DMS53 (cell line): ENCODE data around the gene MBP.
"Not testable (repeated sequence)": the region's sequence is repeated elsewhere in the genome, so short reads cannot be mapped to it uniquely, and the experiment has no call there.

ENCODE experiments used
- DNase-seq: peaks from one replicate; lab custom pipeline; 2025; lab: John Stamatoyannopoulos, UW

MBP gene

DNA sequence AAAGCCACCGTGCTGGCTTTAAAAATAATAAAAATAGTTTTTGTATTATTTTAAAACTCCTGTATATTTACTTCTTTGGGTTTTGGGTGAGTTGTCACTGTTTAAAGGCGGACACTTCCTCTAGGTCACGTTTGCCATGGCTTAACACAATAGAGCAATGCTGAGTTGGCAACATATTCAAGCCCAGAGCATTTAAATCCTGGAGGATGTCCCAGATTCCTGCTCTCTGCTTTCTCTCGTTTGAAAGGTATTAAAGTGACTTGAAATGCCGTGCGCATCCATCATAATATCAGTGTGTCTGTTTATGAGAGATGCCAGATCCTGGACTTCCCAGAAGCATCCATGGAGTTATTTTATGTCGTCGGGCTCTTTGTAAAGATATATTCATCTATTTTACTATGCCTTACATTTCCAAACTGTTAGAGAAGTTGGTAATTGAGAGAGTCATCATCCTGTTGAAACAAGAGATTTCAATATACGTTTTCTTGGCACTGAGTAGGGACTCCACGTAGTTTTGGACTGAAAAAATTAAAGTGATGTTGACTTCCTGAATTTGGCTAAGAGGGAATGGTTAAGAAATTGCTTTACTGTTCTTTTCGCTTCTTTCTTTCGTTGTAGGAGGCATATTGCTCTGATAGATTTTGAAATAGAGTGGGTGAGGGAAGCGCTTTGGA, 159.6 kb downstream of the MBP start:
- DNase-seq = no peak

DNA sequence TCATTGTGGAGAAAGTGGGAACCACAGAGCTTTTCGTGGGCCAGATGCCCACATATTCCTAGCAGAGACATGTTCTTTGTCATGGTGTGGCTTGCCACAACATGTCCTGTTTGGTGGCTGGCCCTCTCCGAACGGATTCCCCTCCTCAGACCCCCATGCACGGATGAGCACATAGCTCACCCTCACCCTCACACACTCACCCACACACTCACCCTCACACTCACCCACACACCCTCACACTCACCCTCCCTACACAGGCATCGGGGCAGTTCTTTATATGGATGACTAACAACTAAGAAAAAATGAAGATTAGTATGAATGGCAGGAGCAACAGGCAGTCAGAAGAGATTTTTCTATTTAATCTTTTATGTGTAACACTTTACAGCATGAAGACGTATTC, 160.3 kb downstream of the MBP start:
- DNase-seq = no peak

- peak; percentile 36 for DNase-seq
Observed at GRCh38 chr18:76970770-76971559, 161.6 kb downstream of the MBP start.

DNA sequence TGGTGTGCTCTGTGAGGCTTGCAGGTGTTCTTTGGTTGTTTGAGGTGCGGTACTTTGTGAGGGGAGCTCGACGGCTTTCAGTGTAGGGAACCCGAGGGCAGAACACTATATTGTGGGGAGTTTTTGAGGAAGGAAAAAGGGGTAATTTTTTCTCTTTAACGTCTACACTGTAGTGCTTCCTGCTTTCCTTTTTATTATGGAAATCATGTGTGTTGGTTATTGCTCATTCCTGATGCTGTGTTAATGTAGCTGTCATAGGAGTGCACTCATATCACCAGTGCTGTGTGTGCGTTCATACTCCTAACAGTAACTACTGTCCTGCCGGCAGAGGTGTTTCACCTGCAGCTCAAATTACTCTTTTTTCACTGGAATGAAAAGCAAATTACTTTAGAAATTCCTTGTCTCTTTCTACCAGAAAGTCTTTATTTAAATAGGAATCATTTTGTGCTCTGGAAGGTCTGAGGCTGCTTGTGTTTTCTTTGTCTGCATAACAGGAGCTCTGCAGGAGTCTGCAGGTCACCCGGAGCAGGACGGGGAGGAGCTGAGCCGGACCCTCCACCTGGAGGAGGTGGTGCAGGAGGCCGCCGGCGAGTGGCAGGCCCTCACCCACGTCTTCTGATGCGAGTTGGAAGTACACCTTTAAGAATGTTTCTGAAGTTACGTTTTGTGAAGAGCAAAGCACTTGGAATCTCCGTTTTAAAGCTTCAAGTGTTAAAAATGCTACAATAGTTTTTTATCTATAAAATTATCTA, 164.7 kb downstream of the MBP start:
- no peak for DNase-seq

GRCh38 chr18:76967299-76967698, 165.3 kb downstream of the MBP start:
- not testable (repeated sequence) for DNase-seq

DNA sequence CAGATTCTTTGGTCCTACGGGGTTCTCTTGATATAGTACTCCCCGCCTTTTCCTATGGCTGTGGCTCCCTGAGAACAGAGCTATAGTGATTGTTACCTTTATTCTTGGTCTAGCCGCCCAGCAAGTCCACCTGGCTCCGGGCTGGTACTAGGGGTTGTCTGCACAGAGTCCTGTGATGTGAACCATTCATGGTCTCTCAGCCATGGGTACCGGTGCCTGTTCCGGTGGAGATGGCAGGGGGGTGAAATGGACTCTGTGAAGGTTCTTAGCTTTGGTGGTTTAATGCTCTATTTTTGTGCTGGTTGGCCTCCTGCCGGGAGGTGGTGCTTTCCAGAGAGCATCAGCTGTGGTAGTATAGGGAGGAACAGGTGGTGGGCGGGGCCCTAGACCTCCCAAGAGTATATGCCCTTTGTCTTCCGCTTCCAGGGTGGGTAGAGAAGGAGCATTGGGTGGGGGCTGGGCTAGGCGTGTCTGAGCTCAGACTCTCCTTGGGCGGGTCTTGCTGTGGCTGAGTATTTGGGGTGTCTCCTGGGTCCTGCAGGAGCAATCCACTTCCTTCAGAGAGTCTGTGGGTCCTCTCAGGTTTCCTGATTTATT, 166.9 kb downstream of the MBP start:
- not testable (repeated sequence) for DNase-seq

GRCh38 chr18:76963936-76964335, 168.6 kb downstream of the MBP start:
- no peak for DNase-seq

GRCh38 chr18:76962851-76963250, 169.7 kb downstream of the MBP start:
- DNase-seq = no peak

DNA sequence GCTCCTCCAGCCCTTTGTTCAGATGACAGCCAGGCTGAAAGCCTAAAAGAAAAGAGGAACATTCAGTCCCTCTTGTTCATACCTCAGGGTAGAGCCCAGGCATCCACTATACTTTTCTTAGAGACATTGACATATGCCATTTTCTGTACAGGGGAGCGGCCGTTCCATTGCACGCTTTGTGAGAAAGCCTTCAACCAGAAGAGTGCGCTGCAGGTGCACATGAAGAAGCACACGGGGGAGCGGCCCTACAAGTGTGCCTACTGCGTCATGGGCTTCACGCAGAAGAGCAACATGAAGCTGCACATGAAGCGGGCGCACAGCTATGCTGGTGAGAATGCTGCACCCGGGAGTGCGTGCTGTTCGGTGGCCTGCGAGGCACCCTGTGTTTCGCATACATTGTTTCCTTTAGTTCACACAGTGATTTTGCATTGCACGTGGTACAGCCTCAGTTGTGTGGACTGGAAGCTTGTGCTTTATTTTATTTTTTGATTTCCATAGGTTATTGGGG, 172.0 kb downstream of the MBP start:
- DNase-seq = no peak

DNA sequence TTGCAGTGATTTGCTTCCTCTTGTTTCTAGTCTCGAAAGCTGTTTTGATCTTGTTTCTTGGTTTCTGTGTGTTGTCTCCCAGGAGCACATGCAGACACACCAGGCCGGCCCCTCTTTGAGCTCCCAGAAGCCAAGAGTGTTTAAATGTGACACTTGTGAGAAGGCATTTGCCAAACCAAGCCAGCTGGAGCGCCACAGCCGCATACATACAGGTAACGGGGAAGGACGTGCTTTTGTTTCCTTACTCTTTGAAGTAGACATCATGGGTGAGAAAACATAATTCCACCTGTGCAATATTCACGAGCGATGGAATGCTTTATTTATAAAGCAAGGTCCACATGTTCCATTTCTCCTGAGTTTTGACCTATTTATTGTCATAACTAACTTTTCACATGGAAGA, 173.0 kb downstream of the MBP start:
- no peak for DNase-seq

- peak; percentile 33 for DNase-seq
Observed at GRCh38 chr18:76958692-76959341, 173.8 kb downstream of the MBP start.

DNA sequence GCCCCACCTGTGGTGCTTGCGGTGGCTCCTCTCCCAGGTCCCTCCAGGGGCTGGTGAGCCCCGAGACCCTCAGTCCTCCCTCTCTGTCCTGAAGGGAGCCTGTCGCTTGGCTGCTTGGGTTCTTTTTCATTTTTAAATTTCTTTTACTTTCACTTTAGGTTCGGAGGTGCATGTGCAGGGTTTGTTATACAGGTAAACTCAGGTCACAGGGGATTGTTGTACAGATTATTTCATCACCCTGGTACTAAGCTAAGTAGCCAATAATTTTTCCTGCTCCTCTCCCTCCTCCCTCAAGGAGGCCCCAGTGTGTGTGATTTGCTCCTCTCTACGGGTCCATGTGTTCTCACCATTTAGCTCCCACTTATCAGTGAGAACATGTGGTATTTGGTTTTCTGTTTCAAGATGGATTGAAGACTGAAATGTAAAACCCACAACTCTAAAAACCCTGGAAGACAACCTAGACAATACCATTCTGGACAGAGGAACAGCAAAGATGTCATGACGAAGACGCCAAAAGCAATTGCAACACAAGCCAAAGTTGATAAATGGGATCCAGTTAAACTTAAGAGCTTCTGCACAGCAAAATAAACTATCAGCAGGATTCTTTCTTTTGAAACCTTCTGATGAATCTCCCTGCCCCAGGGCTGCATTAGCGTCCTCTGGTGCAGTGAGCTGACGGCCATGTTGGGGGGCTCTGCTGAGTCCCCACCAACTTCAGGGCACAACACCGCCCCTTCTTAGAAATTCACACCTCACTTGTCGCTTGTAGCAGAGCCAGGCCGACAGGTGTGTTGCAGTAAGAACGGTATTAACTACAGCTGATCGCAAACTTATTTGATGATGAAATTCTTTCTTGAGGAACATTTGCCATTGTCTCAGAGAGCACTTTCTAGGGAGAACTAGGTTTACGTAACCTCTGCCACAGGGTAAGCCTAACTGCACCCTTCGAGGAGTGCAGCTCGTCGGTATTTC, 174.9 kb downstream of the MBP start:
- DNase-seq = no peak

DNA sequence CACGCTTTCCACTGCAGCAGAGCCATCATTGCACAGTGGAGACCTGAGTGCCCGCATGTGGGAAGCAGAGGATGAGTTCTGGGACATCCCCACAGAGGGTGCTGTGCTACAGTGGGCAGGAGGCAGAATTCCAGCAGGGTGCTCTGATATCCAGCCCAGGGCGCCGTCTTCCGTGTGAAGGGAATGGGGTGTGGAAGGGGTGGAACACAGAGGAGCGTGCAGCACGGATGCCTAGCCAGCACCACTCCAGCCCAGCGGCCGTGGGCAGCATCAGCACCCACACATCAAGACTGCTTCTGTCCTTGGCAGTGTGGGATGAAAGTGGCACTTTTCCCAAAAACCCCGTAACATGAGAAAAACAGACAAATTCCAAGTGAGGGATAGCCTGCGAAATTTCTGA, 175.9 kb downstream of the MBP start:
- no peak for DNase-seq

DNA sequence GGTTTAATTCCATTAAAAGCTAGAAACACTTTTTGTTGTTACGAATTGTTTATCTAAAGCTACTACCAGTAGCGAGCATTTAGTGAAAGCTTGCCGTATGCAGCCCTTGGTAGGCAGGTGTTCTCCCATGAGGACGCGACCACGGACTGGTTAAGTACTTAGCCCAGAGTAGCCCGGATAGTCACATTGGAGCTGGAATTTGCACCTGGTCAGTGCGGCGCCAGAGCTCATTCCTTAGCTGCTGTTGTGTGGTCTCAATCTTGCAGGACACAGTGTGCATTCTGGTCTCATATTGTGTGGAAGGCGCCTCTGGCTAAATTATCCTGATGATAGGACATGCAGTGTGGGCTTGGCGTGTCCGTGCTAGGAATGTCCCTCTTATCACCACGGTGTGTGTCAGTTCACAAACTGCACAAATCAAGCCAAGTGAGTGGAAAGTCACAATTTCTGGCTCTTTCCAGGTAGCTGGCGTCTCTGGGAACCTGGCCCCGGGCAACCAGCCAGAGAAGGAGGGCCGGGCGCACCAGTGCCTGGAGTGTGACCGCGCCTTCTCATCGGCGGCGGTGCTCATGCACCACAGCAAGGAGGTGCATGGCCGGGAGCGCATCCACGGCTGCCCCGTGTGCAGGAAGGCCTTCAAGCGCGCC, 176.9 kb downstream of the MBP start:
- peak; percentile 90 for DNase-seq

DNA sequence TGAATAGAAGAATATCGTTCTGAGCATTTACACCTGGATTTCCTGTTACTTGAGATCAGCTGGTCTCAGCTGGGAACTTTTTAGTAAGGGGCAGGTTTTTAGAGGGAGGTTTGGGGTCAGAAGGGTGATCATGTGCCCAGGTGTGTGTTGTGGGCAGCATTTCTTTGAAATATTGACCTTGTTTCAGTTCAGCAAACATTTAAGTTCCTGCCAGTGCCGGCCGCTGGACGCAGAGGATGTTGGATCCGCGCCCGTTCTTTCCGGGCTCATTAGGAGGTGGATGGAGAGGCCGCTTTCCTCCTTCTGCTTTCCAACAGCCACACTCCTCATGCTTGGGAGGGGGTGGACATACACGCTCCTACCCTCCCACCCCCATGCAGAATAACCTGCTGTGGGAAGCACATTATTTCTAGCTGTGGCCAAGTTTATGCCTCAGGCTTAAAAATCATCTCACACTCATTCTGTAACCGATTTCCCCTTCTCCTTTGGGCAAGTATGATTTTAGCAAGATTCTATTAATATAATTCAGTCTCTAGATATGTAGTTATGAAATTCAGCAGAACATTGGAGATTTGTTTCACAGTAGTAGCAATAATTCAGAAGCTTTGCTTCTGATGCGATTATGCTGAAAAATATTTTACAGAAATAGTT, 178.9 kb downstream of the MBP start:
- peak; percentile 85 for DNase-seq

GRCh38 chr18:76953156-76953555, 179.4 kb downstream of the MBP start:
- peak; percentile 74 for DNase-seq

GRCh38 chr18:76952747-76953146, 179.8 kb downstream of the MBP start:
- DNase-seq = no peak

- no peak for DNase-seq
Observed at GRCh38 chr18:76951456-76952247, 180.9 kb downstream of the MBP start.

DNA sequence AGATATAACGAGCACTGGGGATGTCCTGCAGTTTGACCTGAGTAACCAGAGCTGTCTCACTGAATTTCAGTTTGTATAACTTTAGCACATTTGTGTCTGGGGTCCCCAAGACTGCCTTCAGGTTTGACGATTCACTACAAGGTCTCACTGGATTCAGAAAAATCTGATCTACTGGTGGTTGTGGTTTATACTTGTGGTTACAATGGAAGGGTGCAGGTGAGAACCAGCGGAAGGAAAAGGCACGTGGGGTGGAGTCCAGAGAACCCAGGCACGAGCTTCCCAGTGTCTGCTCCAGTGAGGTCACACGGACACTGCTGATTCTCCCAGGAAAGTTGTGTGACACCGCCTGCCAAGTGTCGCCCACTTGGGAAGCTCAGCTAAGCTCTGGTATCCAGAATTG, 184.2 kb downstream of the MBP start:
- no peak for DNase-seq
